OCI-LY1 (cell line): ENCODE measurements around the gene FOXK1.

Experiments
- H2AFZ ChIP-seq: fragments of 200-600 bp; sonication (generic), shearing (Covaris generic); 2 replicates; pipeline ENCODE4 v1.6.0; 2014; ENCODE audit warnings: antibody characterized with exemption, mild to moderate bottlenecking, low read length
- H3F3A ChIP-seq: fragments of 200-600 bp; sonication (generic), shearing (Covaris generic); 2 replicates; pipeline ENCODE4 v1.6.0; 2014; ENCODE audit warnings: mild to moderate bottlenecking, antibody characterized with exemption, low read length, moderate library complexity; ENCODE audit not compliant: insufficient read depth
- H3K27ac ChIP-seq: fragments of 200-600 bp; sonication (generic); 2 replicates; pipeline ENCODE4 v1.5.1; 2014; ENCODE audit warnings: low read length, mixed run types, mild to moderate bottlenecking, low read depth; ENCODE audit not compliant: poor library complexity, severe bottlenecking
- H3K27me3 ChIP-seq: fragments of 200-600 bp; sonication (generic); 2 replicates; pipeline ENCODE4 v1.6.0; 2014; ENCODE audit warnings: antibody characterized with exemption, mild to moderate bottlenecking, low read length, moderate library complexity; ENCODE audit not compliant: insufficient read depth
- H3K36me3 ChIP-seq: fragments of 200-600 bp; sonication (generic); 2 replicates; pipeline ENCODE4 v1.6.1; 2014; ENCODE audit warnings: mild to moderate bottlenecking, antibody characterized with exemption, low read length, moderate library complexity, mixed read lengths; ENCODE audit not compliant: insufficient read depth
- H3K4me1 ChIP-seq: fragments of 200-600 bp; sonication (generic); 2 replicates; pipeline ENCODE4 v1.5.1; 2014; ENCODE audit warnings: mild to moderate bottlenecking, low read length, moderate library complexity; ENCODE audit not compliant: insufficient read depth, severe bottlenecking
- H3K4me2 ChIP-seq: fragments of 200-600 bp; sonication (generic), shearing (Covaris generic); 2 replicates; pipeline ENCODE4 v1.6.1; 2014; ENCODE audit warnings: low read length
- H3K4me3 ChIP-seq: fragments of 200-600 bp; sonication (generic); 2 replicates; pipeline ENCODE4 v1.5.1; 2014; ENCODE audit warnings: low read length, low read depth, mild to moderate bottlenecking, mixed read lengths; ENCODE audit not compliant: poor library complexity, severe bottlenecking
- H3K79me2 ChIP-seq: fragments of 200-600 bp; shearing (Covaris generic); 2 replicates; pipeline ENCODE4 v1.6.1; 2016; ENCODE audit warnings: mixed run types, low read length, mixed read lengths; ENCODE audit not compliant: insufficient read depth
- H3K9ac ChIP-seq: fragments of 200-600 bp; sonication (generic), shearing (Covaris generic); 2 replicates; pipeline ENCODE4 v1.6.1; 2014; ENCODE audit warnings: mild to moderate bottlenecking, low read length, mixed read lengths
- H3K9me2 ChIP-seq: fragments of 200-600 bp; sonication (generic), shearing (Covaris generic); 2 replicates; pipeline ENCODE4 v1.6.1; 2014; ENCODE audit warnings: low read depth, mild to moderate bottlenecking, low read length, mixed read lengths
- H3K9me3 ChIP-seq: fragments of 200-600 bp; shearing (Covaris generic); 2 replicates; pipeline ENCODE4 v1.6.1; 2014; ENCODE audit warnings: low read length, mixed read lengths
- H4K20me1 ChIP-seq: fragments of 200-600 bp; sonication (generic), shearing (Covaris generic); 2 replicates; pipeline ENCODE4 v1.6.0; 2016; ENCODE audit warnings: mild to moderate bottlenecking, low read length; ENCODE audit not compliant: insufficient read depth
- CTCF ChIP-seq: fragments of 200-600 bp; sonication (generic), shearing (Covaris generic); IDR thresholded peaks from 2 replicates; pipeline ENCODE4 v1.5.1; 2017; ENCODE audit warnings: mild to moderate bottlenecking, antibody characterized with exemption, low read length, moderate library complexity, mixed read lengths
- EZH2 ChIP-seq: fragments of 200-600 bp; sonication (generic), shearing (Covaris generic); IDR thresholded peaks from 2 replicates; pipeline ENCODE4 v1.8.0; 2017; ENCODE audit warnings: borderline replicate concordance, mixed run types, mild to moderate bottlenecking, antibody characterized with exemption, low read length, moderate library complexity, mixed read lengths

FOXK1 gene

DNA sequence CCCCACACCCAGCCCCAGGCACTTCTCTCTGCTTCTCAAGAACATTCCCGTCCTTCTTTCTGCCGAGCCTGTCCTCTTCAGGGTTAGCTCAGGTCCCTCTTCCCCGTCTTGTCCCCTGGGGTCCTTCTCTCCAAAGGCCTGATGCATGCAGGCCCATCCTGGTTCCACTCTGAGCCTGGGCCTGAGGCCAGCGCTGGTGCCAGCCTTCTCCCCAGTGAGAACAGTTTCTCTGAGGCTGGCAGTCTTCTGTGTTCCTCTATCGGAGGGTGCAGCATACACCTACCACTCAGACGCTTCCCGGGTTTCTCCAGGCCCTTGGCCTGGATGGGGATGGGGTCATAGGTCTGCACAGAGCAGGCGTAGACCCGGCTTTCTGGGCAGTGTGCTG, 108.0 kb downstream of the FOXK1 start:
- H3K27me3 ChIP-seq: no peaks in the 10 kb centered on the region
- H3K27ac ChIP-seq: no peak overlapping the region
- no peaks in the 10 kb centered on the region for H3K9me2 ChIP-seq
- no peak overlapping the region for H3K4me3 ChIP-seq
- no peaks in the 10 kb centered on the region for H3K79me2 ChIP-seq
- H3K9me3 ChIP-seq: no peaks in the 10 kb centered on the region
- no peaks in the 10 kb centered on the region for H4K20me1 ChIP-seq
- H2AFZ ChIP-seq: no peak overlapping the region
- no peaks in the 10 kb centered on the region for H3F3A ChIP-seq
- no peak for TF ChIP-seq CTCF
- no peak for TF ChIP-seq EZH2
- no peak overlapping the region for H3K9ac ChIP-seq
- H3K4me2 ChIP-seq: no peak overlapping the region
- H3K4me1 ChIP-seq: no peaks in the 10 kb centered on the region
- H3K36me3 ChIP-seq: peaks cover 46% of the 10 kb centered on the region

DNA sequence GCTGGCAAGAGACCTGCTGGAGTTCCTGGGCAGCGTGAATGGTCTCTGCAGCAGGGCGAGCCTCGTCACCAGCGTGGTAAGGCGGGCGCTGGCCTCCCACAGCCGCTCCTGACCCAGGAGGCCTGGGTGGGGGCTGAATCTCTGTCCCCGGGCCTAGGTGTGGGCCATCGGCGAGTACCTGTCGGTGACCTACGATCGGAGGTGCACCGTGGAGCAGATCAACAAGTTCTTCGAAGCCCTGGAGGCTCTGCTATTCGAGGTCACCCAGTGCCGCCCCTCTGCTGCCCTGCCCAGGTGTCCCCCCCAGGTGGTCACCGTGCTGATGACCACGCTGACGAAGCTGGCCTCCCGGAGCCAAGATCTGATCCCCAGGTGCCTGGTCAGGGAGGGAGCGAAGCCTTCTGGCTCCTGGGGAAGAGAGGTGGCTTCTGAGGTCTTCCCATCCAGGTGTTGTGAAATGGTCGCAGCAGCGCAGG, 108.5 kb downstream of the FOXK1 start:
- Histone ChIP-seq H2AFZ (no peak overlapping the region), H3K79me2 (no peaks in the 10 kb centered on the region), H3K4me3 (no peak overlapping the region), H3K9me3 (no peaks in the 10 kb centered on the region), H3K27ac (no peak overlapping the region), H3K36me3 (peaks cover 46% of the 10 kb centered on the region), H3K4me2 (no peak overlapping the region), H3K9me2 (no peaks in the 10 kb centered on the region), H3K4me1 (no peaks in the 10 kb centered on the region), H3K27me3 (no peaks in the 10 kb centered on the region), H3F3A (no peaks in the 10 kb centered on the region), H4K20me1 (no peaks in the 10 kb centered on the region), H3K9ac (no peak overlapping the region)
- TF ChIP-seq EZH2 (no peak), CTCF (no peak)

- TF ChIP-seq CTCF: no peak
- no peak for TF ChIP-seq EZH2
- no peaks in the 10 kb centered on the region for H3F3A ChIP-seq
- peaks cover 46% of the 10 kb centered on the region for H3K36me3 ChIP-seq
- no peaks in the 10 kb centered on the region for H4K20me1 ChIP-seq
- H3K9me2 ChIP-seq: no peaks in the 10 kb centered on the region
- H3K4me1 ChIP-seq: no peaks in the 10 kb centered on the region
- no peak overlapping the region for H3K27ac ChIP-seq
- no peaks in the 10 kb centered on the region for H3K79me2 ChIP-seq
- no peak overlapping the region for H3K4me2 ChIP-seq
- no peaks in the 10 kb centered on the region for H3K9me3 ChIP-seq
- no peaks in the 10 kb centered on the region for H3K27me3 ChIP-seq
- H3K4me3 ChIP-seq: no peak overlapping the region
- H3K9ac ChIP-seq: no peak overlapping the region
- no peak overlapping the region for H2AFZ ChIP-seq
Observed at GRCh38 chr7:4791101-4791737, 109.1 kb downstream of the FOXK1 start.
